ENCODE data around the gene BEST3. TPM values are rescaled to one million over a fixed set of nuclear protein-coding genes. Genes with fewer than 3 reads are reported as not detected.

Gene BEST3
- total RNA-seq, 3 donors from 2014 or later, result 0.66 TPM; not detected in 2

DNA sequence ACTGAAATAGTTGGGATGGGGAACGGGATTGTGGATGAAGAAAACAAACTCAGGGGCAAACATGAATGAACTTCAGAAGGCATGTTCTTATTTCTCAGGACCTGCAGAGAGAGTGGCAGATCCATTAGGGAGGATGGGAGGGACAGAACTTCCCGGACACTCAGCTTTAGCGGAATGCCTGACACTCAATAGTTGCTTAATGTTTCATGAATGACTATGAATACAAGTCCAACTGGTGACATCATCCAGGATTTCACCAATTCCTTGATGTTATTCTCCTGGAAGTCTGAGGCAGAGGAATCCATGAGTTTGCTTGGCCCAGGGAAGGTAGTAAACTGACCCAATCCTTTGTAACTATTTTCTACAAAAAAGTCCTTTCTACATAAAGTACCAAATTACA lies 50.6 kb downstream of the BEST3 start:
- H3K4me1 ChIP-seq, result no peaks in the 10 kb centered on the region
- intact Hi-C loops (cut with DNase I; ENCODE audit: low total_unique reads), result no loop called here
- H3K27ac ChIP-seq, result no peak overlapping the region
- no peaks in the 10 kb centered on the region for H3K9me3 ChIP-seq
- H3K36me3 ChIP-seq, result no peaks in the 10 kb centered on the region
- TF ChIP-seq CTCF (IDR thresholded peaks at IDR 0.05), result no peak
- TF ChIP-seq POLR2A (IDR thresholded peaks at IDR 0.05), result no peak
- no peaks in the 10 kb centered on the region for H3K27me3 ChIP-seq
- H3K4me3 ChIP-seq, result no peak overlapping the region
- DNase-seq (ENCODE audit: low spot score in 2 of 2), result no peak

- Histone ChIP-seq H3K36me3 (no peaks in the 10 kb centered on the region), H3K27me3 (no peaks in the 10 kb centered on the region), H3K4me1 (no peaks in the 10 kb centered on the region), H3K27ac (no peak overlapping the region), H3K4me3 (no peak overlapping the region), H3K9me3 (no peaks in the 10 kb centered on the region)
- DNase-seq (ENCODE audit: low spot score in 2 of 2), result no peak
- TF ChIP-seq POLR2A (IDR thresholded peaks at IDR 0.05), result no peak
- no peak for TF ChIP-seq CTCF (IDR thresholded peaks at IDR 0.05)
- TF ChIP-seq POLR2AphosphoS5 (IDR thresholded peaks at IDR 0.05), result no peak
- intact Hi-C loops (cut with DNase I; ENCODE audit: low total_unique reads), result no loop called here
These were observed 51.9 kb downstream of the BEST3 start for GRCh38 chr12:69647178-69647577.

DNA sequence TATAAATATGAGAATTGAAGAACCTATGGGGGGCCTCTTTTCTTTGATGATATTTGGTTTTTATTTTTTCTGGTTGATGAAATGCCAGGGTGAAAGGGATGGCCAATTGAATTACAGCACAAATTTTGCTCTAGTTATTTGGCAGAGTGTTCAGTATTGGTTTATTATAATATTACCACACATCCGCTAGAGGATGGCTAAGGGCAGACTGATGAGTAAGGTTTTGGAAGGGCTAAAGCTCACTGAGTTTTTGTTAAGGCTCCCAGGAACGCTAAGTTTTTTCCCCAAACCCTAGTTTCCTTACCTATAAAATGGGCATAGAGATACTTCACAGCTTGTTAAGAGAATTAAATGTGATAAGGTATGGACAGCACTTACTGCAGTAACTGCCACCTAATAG lies 54.1 kb downstream of the BEST3 start:
- no peaks in the 10 kb centered on the region for H3K36me3 ChIP-seq
- DNase-seq (ENCODE audit: low spot score in 2 of 2), result no peak
- intact Hi-C loops (cut with DNase I; ENCODE audit: low total_unique reads), result no loop called here

GRCh38 chr12:69644511-69644910 lies 54.6 kb downstream of the BEST3 start:
- TF ChIP-seq CTCF (IDR thresholded peaks at IDR 0.05) (no peak), POLR2A (IDR thresholded peaks at IDR 0.05) (no peak), POLR2AphosphoS5 (IDR thresholded peaks at IDR 0.05) (no peak)
- intact Hi-C loops (cut with DNase I; ENCODE audit: low total_unique reads), result no loop called here
- H3K4me3 ChIP-seq, result no peak overlapping the region
- DNase-seq (ENCODE audit: low spot score in 2 of 2), result no peak
- no peak overlapping the region for H3K27ac ChIP-seq
- H3K36me3 ChIP-seq, result no peaks in the 10 kb centered on the region
- no peaks in the 10 kb centered on the region for H3K4me1 ChIP-seq
- H3K9me3 ChIP-seq, result no peaks in the 10 kb centered on the region
- no peaks in the 10 kb centered on the region for H3K27me3 ChIP-seq

More for the DNA sequence above, 54.1 kb downstream of the BEST3 start:
- H3K9me3 ChIP-seq, result no peaks in the 10 kb centered on the region
- no peak overlapping the region for H3K27ac ChIP-seq
- TF ChIP-seq POLR2A (IDR thresholded peaks at IDR 0.05) (no peak), CTCF (IDR thresholded peaks at IDR 0.05) (no peak), POLR2AphosphoS5 (IDR thresholded peaks at IDR 0.05) (no peak)
- H3K4me3 ChIP-seq, result no peak overlapping the region
- no peaks in the 10 kb centered on the region for H3K4me1 ChIP-seq
- H3K27me3 ChIP-seq, result no peaks in the 10 kb centered on the region

- intact Hi-C loops (cut with DNase I; ENCODE audit: low total_unique reads), result no loop called here
- Histone ChIP-seq H3K27me3 (no peaks in the 10 kb centered on the region), H3K4me1 (no peaks in the 10 kb centered on the region), H3K27ac (no peak overlapping the region), H3K4me3 (no peak overlapping the region), H3K36me3 (no peaks in the 10 kb centered on the region), H3K9me3 (no peaks in the 10 kb centered on the region)
- DNase-seq (ENCODE audit: low spot score in 2 of 2), result no peak
- no peak for TF ChIP-seq POLR2AphosphoS5 (IDR thresholded peaks at IDR 0.05)
- TF ChIP-seq POLR2A (IDR thresholded peaks at IDR 0.05), result no peak
- no peak for TF ChIP-seq CTCF (IDR thresholded peaks at IDR 0.05)
These were observed 56.6 kb downstream of the BEST3 start for GRCh38 chr12:69642531-69642930.
